Astrocyte of the cerebellum (primary cell): ENCODE results near the gene NR0B2.
A peak's percentile ranks its signal among the peaks of the same experiment; 100 is the strongest.

Experiments
- DNase-seq: peaks from one replicate; pipeline ENCODE4 v3.0.0-alpha.2; 2011; ENCODE audit warnings: low read depth
- H3K4me3 ChIP-seq: 2 replicates; pipeline ENCODE4 v1.5.1; 2011; ENCODE audit warnings: mild to moderate bottlenecking, low read depth, low read length, moderate library complexity
- in situ Hi-C: cut with HindIII; loops from 2 replicates; pipeline ENCODE4 v1.10.0; 2017; ENCODE audit warnings: low sequenced_read_pairs
- TF ChIP-seq, protein P1 (sequence below): IDR thresholded peaks from 2 replicates; pipeline ENCODE4 v1.5.1; 2012; ENCODE audit warnings: low read length, low read depth, moderate library complexity, mild to moderate bottlenecking; ENCODE audit errors: missing control alignments

Gene NR0B2

DNA sequence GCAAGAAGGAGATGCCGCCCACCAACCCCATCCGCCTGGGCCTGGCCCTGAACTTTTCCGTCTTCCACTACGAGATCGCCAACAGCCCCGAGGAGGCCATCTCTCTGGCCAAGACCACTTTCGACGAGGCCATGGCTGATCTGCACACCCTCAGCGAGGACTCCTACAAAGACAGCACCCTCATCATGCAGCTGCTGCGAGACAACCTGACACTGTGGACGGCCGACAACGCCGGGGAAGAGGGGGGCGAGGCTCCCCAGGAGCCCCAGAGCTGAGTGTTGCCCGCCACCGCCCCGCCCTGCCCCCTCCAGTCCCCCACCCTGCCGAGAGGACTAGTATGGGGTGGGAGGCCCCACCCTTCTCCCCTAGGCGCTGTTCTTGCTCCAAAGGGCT is 50.1 kb downstream of the NR0B2 start:
- no peak overlapping the region for H3K4me3 ChIP-seq
- no peak for DNase-seq
- in situ Hi-C loops = no loop called here
- TF ChIP-seq, protein P1, sequence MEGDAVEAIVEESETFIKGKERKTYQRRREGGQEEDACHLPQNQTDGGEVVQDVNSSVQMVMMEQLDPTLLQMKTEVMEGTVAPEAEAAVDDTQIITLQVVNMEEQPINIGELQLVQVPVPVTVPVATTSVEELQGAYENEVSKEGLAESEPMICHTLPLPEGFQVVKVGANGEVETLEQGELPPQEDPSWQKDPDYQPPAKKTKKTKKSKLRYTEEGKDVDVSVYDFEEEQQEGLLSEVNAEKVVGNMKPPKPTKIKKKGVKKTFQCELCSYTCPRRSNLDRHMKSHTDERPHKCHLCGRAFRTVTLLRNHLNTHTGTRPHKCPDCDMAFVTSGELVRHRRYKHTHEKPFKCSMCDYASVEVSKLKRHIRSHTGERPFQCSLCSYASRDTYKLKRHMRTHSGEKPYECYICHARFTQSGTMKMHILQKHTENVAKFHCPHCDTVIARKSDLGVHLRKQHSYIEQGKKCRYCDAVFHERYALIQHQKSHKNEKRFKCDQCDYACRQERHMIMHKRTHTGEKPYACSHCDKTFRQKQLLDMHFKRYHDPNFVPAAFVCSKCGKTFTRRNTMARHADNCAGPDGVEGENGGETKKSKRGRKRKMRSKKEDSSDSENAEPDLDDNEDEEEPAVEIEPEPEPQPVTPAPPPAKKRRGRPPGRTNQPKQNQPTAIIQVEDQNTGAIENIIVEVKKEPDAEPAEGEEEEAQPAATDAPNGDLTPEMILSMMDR = no peak

DNA sequence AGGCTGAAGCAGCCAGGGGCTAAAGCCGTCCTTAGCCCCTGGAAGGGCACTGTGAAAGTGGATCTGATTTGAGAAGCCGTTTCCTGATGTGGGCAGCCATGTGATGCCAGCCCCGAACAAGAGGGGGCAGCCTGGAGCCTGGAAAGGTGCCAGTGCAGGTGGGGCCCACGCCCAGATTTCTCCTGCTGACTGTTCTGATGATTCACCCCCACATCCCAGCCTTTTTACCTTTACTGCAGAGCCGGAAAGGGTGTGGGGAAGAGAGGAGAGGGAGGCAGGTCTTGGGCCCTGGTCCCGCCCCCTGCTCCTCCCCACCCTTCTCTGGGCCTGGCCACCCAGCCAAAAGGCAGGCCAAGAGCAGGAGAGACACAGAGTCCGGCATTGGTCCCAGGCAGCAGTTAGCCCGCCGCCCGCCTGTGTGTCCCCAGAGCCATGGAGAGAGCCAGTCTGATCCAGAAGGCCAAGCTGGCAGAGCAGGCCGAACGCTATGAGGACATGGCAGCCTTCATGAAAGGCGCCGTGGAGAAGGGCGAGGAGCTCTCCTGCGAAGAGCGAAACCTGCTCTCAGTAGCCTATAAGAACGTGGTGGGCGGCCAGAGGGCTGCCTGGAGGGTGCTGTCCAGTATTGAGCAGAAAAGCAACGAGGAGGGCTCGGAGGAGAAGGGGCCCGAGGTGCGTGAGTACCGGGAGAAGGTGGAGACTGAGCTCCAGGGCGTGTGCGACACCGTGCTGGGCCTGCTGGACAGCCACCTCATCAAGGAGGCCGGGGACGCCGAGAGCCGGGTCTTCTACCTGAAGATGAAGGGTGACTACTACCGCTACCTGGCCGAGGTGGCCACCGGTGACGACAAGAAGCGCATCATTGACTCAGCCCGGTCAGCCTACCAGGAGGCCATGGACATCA is 50.7 kb downstream of the NR0B2 start, which contains the start of gene SFN:
SFN (plus strand) TSS at position 369 of the 904 bp plus-strand sequence; CDS start at position 433, 64 bp downstream.
- H3K4me3 ChIP-seq = no peak within 1 kb of the TSS
- TF ChIP-seq, protein P1 = peak; percentile 20
- in situ Hi-C loops = no loop called here
- DNase-seq = no peak

DNA sequence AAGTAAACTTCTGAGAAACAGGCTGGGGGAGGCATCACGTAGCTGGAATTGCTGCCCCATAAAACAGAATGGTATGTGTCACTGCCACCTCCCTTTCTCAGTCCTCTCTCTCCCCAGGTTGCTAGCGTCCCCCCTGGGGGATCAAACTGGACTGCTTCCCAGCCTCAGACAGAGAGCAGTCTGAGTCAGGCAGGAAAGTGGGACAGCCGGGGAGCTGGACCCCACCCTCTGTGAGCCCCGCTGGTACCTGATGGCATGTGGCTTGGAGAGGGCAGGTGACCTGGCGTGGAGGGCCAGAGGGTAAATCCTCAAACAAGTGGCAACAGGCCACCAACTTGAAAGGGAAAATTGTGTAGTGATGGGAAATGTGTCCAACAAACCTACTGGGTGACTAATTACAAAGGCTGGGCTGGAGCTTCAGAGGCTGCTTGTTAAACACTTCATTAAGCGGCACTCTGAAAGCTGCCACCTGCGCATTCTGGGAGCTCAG is 51.8 kb downstream of the NR0B2 start:
- TF ChIP-seq, protein P1 = no peak
- in situ Hi-C loops = no loop called here
- H3K4me3 ChIP-seq = no peak overlapping the region
- no peak for DNase-seq
